IMR-90 (cell line): Measurements from ENCODE around the gene IP6K2. TPM values are rescaled to one million over a fixed set of nuclear protein-coding genes. Genes with fewer than 3 reads are reported as not detected.

Experiments
- ATAC-seq: fragments of 200-7000 bp; cut with Tn5 transposase; 2 replicates; pipeline ENCODE4 v1.9.1; 2020; ENCODE audit warnings: low read depth, mild to moderate bottlenecking, moderate library complexity
- BruUV-seq: library from RNA; stranded (reverse); fragments of 400-500 nt; replicated peaks from 2 replicates; lab custom pipeline; 2021; lab: Mats Ljungman, UMichigan
- CTCF ChIA-PET: fragments of 300-600 bp; formaldehyde crosslinking; extraction: SDS; loops from one replicate; lab custom pipeline; 2021; ENCODE audit warnings: antibody characterized with exemption; lab: Yijun Ruan, JAX
- POLR2A ChIA-PET: fragments of 300-600 bp; sonication (Branson Sonifier 250); formaldehyde crosslinking; loops from one replicate; lab custom pipeline; 2022; ENCODE audit warnings: antibody characterized with exemption; ENCODE audit not compliant: unreplicated experiment; lab: Charles Lee
- DNase-seq: peaks from one replicate; pipeline ENCODE4 v3.0.0; 2013
- H2AFZ ChIP-seq: replicated peaks from 2 replicates; pipeline ENCODE3; 2013; ENCODE audit warnings: low read length, mild to moderate bottlenecking; ENCODE audit not compliant: poor library complexity
- H2AK5ac ChIP-seq: 2 replicates; pipeline ENCODE4 v1.6.1; 2013; ENCODE audit warnings: low read depth, low read length, inconsistent platforms
- H2AK9ac ChIP-seq: replicated peaks from 2 replicates; pipeline ENCODE3; 2013; ENCODE audit warnings: mild to moderate bottlenecking, low read depth, low read length, moderate library complexity; ENCODE audit not compliant: poor library complexity
- H2BK120ac ChIP-seq: 2 replicates; pipeline ENCODE4 v1.6.1; 2013; ENCODE audit warnings: low read depth, low read length, inconsistent platforms
- H2BK15ac ChIP-seq: 3 replicates; pipeline ENCODE4 v1.6.1; 2013; ENCODE audit warnings: low read depth, low read length, inconsistent platforms
- H2BK20ac ChIP-seq: 2 replicates; pipeline ENCODE4 v1.6.1; 2013; ENCODE audit warnings: low read depth, mild to moderate bottlenecking, inconsistent platforms, low read length, moderate library complexity
- H2BK5ac ChIP-seq: 2 replicates; pipeline ENCODE4 v1.6.1; 2013; ENCODE audit warnings: mild to moderate bottlenecking, low read depth, low read length, inconsistent platforms; ENCODE audit not compliant: poor library complexity, severe bottlenecking
- H3K14ac ChIP-seq: replicated peaks from 2 replicates; pipeline ENCODE4 v1.6.1; 2013; ENCODE audit warnings: low read depth, low read length, inconsistent platforms
- H3K18ac ChIP-seq: 2 replicates; pipeline ENCODE4 v1.6.1; 2013; ENCODE audit warnings: low read depth, low read length, control low read depth
- H3K23ac ChIP-seq: 2 replicates; pipeline ENCODE4 v1.6.1; 2013; ENCODE audit warnings: low read depth, low read length, inconsistent platforms
- H3K27ac ChIP-seq: 2 replicates; pipeline ENCODE4 v1.5.1; 2013; ENCODE audit warnings: mild to moderate bottlenecking, control low read depth, low read length; ENCODE audit not compliant: insufficient read depth
- H3K27me3 ChIP-seq: 2 replicates; pipeline ENCODE4 v1.6.1; 2013; ENCODE audit warnings: low read length; ENCODE audit not compliant: control insufficient read depth, insufficient read depth
- H3K36me3 ChIP-seq: 2 replicates; pipeline ENCODE4 v1.6.1; 2013; ENCODE audit warnings: low read length, mixed read lengths; ENCODE audit not compliant: control insufficient read depth, insufficient read depth
- H3K4ac ChIP-seq: 2 replicates; pipeline ENCODE4 v1.6.1; 2013; ENCODE audit warnings: low read depth, low read length, inconsistent platforms
- H3K4me1 ChIP-seq: 2 replicates; pipeline ENCODE4 v1.6.1; 2013; ENCODE audit warnings: low read length, mixed read lengths; ENCODE audit not compliant: control insufficient read depth, insufficient read depth
- H3K4me2 ChIP-seq: 2 replicates; pipeline ENCODE4 v1.6.1; 2013; ENCODE audit warnings: low read depth, mild to moderate bottlenecking, control low read depth, low read length, moderate library complexity
- H3K4me3 ChIP-seq: 2 replicates; pipeline ENCODE4 v1.5.1; 2013; ENCODE audit warnings: low read depth, mild to moderate bottlenecking, control low read depth, low read length, moderate library complexity; ENCODE audit not compliant: insufficient read depth
- H3K56ac ChIP-seq: 2 replicates; pipeline ENCODE4 v1.6.1; 2013; ENCODE audit warnings: low read length, inconsistent platforms; ENCODE audit not compliant: insufficient read depth; ENCODE audit errors: extremely low read depth
- H3K79me1 ChIP-seq, 2 experiments: 2 replicates each; pipeline ENCODE4 v1.6.1; 2013; ENCODE audit warnings: low read length in 2 of 2, inconsistent platforms in 1 of 2, low read depth in 1 of 2
- H3K9ac ChIP-seq: 2 replicates; pipeline ENCODE4 v1.6.1; 2013; ENCODE audit warnings: low read depth, low read length, control low read depth
- H3K9me1 ChIP-seq: 2 replicates; pipeline ENCODE4 v1.6.1; 2013; ENCODE audit warnings: low read length, inconsistent platforms; ENCODE audit not compliant: insufficient read depth
- H3K9me3 ChIP-seq: 2 replicates; pipeline ENCODE4 v1.6.1; 2013; ENCODE audit warnings: low read length; ENCODE audit not compliant: control insufficient read depth, insufficient read depth
- H4K20me1 ChIP-seq: 2 replicates; pipeline ENCODE4 v1.6.1; 2013; ENCODE audit warnings: low read length, inconsistent platforms; ENCODE audit not compliant: insufficient read depth
- H4K5ac ChIP-seq: 2 replicates; pipeline ENCODE4 v1.6.1; 2013; ENCODE audit warnings: mild to moderate bottlenecking, low read depth, low read length, control low read depth
- H4K8ac ChIP-seq, 2 experiments: 2 replicates each; pipeline ENCODE4 v1.6.1; 2013; ENCODE audit warnings: low read depth in 2 of 2, low read length in 2 of 2, control low read depth in 1 of 2, inconsistent platforms in 1 of 2
- H4K91ac ChIP-seq: 2 replicates; pipeline ENCODE4 v1.6.1; 2013; ENCODE audit warnings: low read depth, low read length, inconsistent platforms; ENCODE audit not compliant: insufficient read depth
- BHLHE40 ChIP-seq: fragments of 150-350 bp; IDR thresholded peaks from 2 replicates; pipeline ENCODE4 v1.6.1; 2016; ENCODE audit warnings: mild to moderate bottlenecking, low read depth, low read length
- CHD1 ChIP-seq: IDR thresholded peaks from 2 replicates; pipeline ENCODE4 v1.6.1; 2012; ENCODE audit warnings: low read depth, low read length, improper control_type of control experiment
- MAFK ChIP-seq: IDR thresholded peaks from 2 replicates; pipeline ENCODE4 v1.6.1; 2012; ENCODE audit warnings: low read depth, low read length, improper control_type of control experiment
- MAZ ChIP-seq: IDR thresholded peaks from 2 replicates; pipeline ENCODE4 v1.6.1; 2012; ENCODE audit warnings: low read depth, mild to moderate bottlenecking, low read length, improper control_type of control experiment, moderate library complexity, borderline replicate concordance
- RCOR1 ChIP-seq: IDR thresholded peaks from 2 replicates; pipeline ENCODE4 v1.6.1; 2012; ENCODE audit warnings: mild to moderate bottlenecking, low read length, improper control_type of control experiment; ENCODE audit not compliant: insufficient replicate concordance
- SMC3 ChIP-seq: fragments of 150-350 bp; IDR thresholded peaks from 2 replicates; pipeline ENCODE4 v1.6.1; 2016; ENCODE audit warnings: low read depth, mild to moderate bottlenecking, antibody characterized with exemption, low read length, moderate library complexity
- WGBS, 2 experiments: methylation state at CpG; one replicate each; pipeline versions ENCODE4 v1.1.5 to v1.1.7; 2013; ENCODE audit warnings: missing lambda C conversion rate in 2 of 2; ENCODE audit not compliant: insufficient read length in 1 of 2; ENCODE audit errors: extremely low coverage in 2 of 2; 5-methylcytosine and 5-hydroxymethylcytosine counted together
- dilution Hi-C: fragments of 300-500 bp; cut with HindIII; formaldehyde crosslinking; loops from one replicate; pipeline ENCODE4 v1.14.3; 2018; ENCODE audit warnings: low sequenced_read_pairs; ENCODE audit not compliant: unreplicated experiment
- in situ Hi-C: fragments of 300-500 bp; cut with MboI; formaldehyde crosslinking; loops from 3 replicates; pipeline ENCODE4 v1.14.3; 2019; ENCODE audit warnings: low sequenced_read_pairs, inconsistent platforms, mixed read lengths
- intact Hi-C: fragments of 100-400 bp; cut with micrococcal nuclease; formaldehyde crosslinking; loops from 2 replicates; pipeline ENCODE4 v1.10.0; 2022
- polyA plus RNA-seq, 3 experiments: library from polyadenylated mRNA; depleted of rRNA; stranded (reverse); fragments of >200 nt; gene quantifications; 2 replicates each; pipeline ENCODE4 v1.2.3, GENCODE V29; 2012; ENCODE audit warnings: low replicate concordance in 1 of 3
- total RNA-seq: library from RNA; depleted of rRNA; stranded (reverse); fragments of >200 nt; gene quantifications from 2 replicates; pipeline ENCODE4 v1.2.3, GENCODE V29; 2012
- TF ChIP-seq, protein P1 (sequence below): conservative IDR thresholded peaks from 2 replicates; pipeline ENCODE4 v1.5.1; 2012; ENCODE audit warnings: mild to moderate bottlenecking, low read depth, low read length, improper control_type of control experiment

IP6K2 gene
- total and polyA plus RNA-seq, 2 of the 4 experiments (the other 2 are of a cell fraction), result 73.7 to 169 TPM

DNA sequence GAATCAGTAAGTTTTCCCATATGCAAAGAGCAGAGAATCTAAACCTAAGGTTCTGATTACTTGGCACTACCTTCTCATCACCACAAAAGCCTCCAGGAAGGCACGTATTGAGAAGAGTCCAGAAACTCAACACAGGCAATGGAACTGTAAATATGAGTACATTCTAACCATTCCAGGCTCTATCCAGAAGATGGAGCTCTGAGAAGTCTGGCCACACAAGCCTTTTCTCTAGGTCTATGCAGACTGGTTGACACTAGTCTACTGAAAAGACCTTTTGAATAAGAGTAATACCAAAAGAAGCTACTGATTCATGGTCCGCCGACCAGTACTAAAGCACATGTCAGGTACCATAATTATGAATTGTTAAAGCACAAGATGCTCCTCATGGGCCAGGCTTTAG is 19.1 kb downstream of the IP6K2 start:
- dilution Hi-C loops, result no loop called here

More for the DNA sequence above, 19.1 kb downstream of the IP6K2 start:
- no peaks in the 10 kb centered on the region for H3K27me3 ChIP-seq
- peaks cover 25% of the 10 kb centered on the region for H3K4me1 ChIP-seq
- TF ChIP-seq SMC3 (no peak), MAFK (no peak), RCOR1 (no peak), BHLHE40 (no peak), CHD1 (no peak), MAZ (no peak)
- TF ChIP-seq, protein P1, sequence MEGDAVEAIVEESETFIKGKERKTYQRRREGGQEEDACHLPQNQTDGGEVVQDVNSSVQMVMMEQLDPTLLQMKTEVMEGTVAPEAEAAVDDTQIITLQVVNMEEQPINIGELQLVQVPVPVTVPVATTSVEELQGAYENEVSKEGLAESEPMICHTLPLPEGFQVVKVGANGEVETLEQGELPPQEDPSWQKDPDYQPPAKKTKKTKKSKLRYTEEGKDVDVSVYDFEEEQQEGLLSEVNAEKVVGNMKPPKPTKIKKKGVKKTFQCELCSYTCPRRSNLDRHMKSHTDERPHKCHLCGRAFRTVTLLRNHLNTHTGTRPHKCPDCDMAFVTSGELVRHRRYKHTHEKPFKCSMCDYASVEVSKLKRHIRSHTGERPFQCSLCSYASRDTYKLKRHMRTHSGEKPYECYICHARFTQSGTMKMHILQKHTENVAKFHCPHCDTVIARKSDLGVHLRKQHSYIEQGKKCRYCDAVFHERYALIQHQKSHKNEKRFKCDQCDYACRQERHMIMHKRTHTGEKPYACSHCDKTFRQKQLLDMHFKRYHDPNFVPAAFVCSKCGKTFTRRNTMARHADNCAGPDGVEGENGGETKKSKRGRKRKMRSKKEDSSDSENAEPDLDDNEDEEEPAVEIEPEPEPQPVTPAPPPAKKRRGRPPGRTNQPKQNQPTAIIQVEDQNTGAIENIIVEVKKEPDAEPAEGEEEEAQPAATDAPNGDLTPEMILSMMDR, result peak; percentile 20; the same call in 1 of the 2 replicates
- no peak overlapping the region for H2BK5ac ChIP-seq
- no peak overlapping the region for H2AK9ac ChIP-seq
- H3K56ac ChIP-seq, result no peak overlapping the region
- DNase-seq, result no peak
- no peak overlapping the region for H2BK15ac ChIP-seq
- H2BK20ac ChIP-seq, result no peak overlapping the region
- no peak overlapping the region for H2AK5ac ChIP-seq
- no peak overlapping the region for H3K4me3 ChIP-seq
- intact Hi-C loops, result no loop called here
- H4K20me1 ChIP-seq, result peaks cover 93% of the 10 kb centered on the region
- no peak overlapping the region for H2BK120ac ChIP-seq
- H3K9ac ChIP-seq, result no peak overlapping the region
- in situ Hi-C loops, result no loop called here
- no peak overlapping the region for H3K23ac ChIP-seq
- H3K4ac ChIP-seq, result no peak overlapping the region
- ATAC-seq, result no peak
- H4K91ac ChIP-seq, result no peak overlapping the region
- H3K4me2 ChIP-seq, result no peak overlapping the region
- CTCF ChIA-PET, result no interaction called here
- H3K14ac ChIP-seq, result no peak overlapping the region
- no CpG with 5 or more reads among the region's 3 CpGs for WGBS, 2 experiments
- H2AFZ ChIP-seq, result no peak overlapping the region
- H4K8ac ChIP-seq, result no peak overlapping the region
- H3K9me3 ChIP-seq, result no peaks in the 10 kb centered on the region
- H3K18ac ChIP-seq, result no peak overlapping the region
- H3K9me1 ChIP-seq, result peaks cover 23% of the 10 kb centered on the region
- peaks cover 36% of the 10 kb centered on the region for H3K36me3 ChIP-seq
- H3K79me1 ChIP-seq, result peaks cover 35 to 79% of the 10 kb centered on the region in 2 experiments
- POLR2A ChIA-PET, result no interaction called here
- BruUV-seq, result no TSS peak
- H3K27ac ChIP-seq, result no peak overlapping the region
- no peak overlapping the region for H4K5ac ChIP-seq
